ENCODE results near the gene GDPD4. TPM values are rescaled to one million over a fixed set of nuclear protein-coding genes. Genes with fewer than 3 reads are reported as not detected.

GDPD4 gene
- total RNA-seq, 4 donors from 2014 or later = not detected

DNA sequence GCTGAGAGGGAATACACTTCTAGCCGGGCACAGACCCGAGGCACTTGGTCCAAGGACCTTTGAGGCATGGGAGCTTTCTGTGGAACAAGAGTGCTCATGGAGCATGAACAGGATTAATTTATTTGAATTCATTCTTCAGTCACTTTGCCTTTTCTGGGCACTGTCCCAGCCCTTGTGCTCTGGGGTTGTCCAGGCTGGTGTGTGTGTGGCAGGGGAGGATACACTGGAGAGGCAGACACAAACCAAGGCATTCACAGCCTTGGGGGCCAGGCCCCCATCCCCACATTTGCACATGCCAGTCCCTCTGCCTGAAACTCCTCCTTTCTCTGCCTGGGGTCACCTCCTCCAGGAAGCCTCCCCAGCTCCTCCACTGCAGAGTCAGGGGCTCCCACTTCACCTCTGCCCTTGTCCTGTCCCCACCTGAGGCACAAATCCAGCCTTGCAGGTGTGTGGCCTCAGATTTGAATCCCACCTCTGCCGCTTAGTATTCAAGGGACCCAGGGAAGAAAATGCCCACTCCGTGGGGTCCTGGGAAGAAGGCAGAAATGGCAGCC lies 118.0 kb downstream of the GDPD4 start:
- H3K4me1 ChIP-seq = no peaks in the 10 kb centered on the region
- H3K36me3 ChIP-seq = no peaks in the 10 kb centered on the region
- no peak overlapping the region for H3K27ac ChIP-seq (replicated peaks in 1 of 4)
- H3K4me3 ChIP-seq = no peak overlapping the region
- intact Hi-C loops (cut with DNase I) = no loop called here
- H3K9me3 ChIP-seq = no peaks in the 10 kb centered on the region
- no peaks in the 10 kb centered on the region for H3K27me3 ChIP-seq
- DNase-seq (ENCODE audit: extremely low spot score) = no peak
- TF ChIP-seq, protein P1, sequence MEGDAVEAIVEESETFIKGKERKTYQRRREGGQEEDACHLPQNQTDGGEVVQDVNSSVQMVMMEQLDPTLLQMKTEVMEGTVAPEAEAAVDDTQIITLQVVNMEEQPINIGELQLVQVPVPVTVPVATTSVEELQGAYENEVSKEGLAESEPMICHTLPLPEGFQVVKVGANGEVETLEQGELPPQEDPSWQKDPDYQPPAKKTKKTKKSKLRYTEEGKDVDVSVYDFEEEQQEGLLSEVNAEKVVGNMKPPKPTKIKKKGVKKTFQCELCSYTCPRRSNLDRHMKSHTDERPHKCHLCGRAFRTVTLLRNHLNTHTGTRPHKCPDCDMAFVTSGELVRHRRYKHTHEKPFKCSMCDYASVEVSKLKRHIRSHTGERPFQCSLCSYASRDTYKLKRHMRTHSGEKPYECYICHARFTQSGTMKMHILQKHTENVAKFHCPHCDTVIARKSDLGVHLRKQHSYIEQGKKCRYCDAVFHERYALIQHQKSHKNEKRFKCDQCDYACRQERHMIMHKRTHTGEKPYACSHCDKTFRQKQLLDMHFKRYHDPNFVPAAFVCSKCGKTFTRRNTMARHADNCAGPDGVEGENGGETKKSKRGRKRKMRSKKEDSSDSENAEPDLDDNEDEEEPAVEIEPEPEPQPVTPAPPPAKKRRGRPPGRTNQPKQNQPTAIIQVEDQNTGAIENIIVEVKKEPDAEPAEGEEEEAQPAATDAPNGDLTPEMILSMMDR (IDR thresholded peaks at IDR 0.05) = no peak
- TF ChIP-seq EP300 (IDR thresholded peaks at IDR 0.05) (no peak), POLR2AphosphoS5 (IDR thresholded peaks at IDR 0.05) (no peak), POLR2A (IDR thresholded peaks at IDR 0.05; ENCODE audit: low read depth) (no peak)
- 74% methylated on average over 4 of the region's 4 CpGs for WGBS

DNA sequence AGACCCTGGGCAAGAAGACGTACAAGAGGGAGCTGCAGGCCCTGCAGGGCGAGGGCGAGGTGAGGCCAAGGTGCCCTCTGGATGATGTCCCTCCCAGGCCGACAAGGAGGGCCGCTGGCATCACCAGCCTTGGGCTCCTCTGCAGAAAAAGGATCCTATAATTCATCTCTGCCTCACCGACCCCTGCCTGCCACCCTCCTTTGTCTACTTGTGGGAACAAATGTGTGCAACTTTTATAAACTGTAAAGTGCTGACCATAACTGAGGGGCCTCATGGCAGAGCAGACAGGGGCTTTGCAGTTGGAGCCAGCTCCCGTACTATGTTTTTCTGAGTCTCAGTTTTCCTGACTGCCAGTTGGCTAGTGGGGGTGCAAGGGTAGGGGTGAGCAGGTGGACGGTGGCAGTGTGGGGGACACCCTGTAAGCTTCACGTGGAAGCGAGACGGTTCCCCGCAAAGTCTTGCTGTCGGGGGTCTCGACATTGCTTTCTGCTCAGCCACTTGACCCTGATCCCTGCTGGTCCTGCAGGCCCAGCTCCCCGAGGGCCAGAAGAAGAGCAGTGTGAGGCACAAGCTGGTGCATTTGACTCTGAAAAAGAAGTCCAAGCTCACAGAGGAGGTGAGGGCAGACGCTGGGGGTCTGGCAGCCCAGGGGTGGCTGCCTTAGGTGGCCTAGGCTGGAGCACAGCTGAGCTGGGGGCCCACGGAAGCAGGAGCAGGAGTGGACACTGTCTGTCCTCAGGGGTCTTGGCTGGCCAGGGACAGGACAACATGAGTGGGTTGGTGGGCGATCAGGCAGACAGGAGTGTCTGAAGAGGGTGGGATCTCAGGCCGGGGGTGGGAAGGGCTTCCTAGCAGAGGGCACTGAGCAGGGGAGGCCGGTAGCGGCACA lies 118.7 kb downstream of the GDPD4 start:
- no peaks in the 10 kb centered on the region for H3K4me1 ChIP-seq
- no peak for TF ChIP-seq POLR2AphosphoS5 (IDR thresholded peaks at IDR 0.05)
- no peak for TF ChIP-seq POLR2A (IDR thresholded peaks at IDR 0.05; ENCODE audit: low read depth)
- TF ChIP-seq, protein P1 (IDR thresholded peaks at IDR 0.05) = no peak
- no peak for TF ChIP-seq EP300 (IDR thresholded peaks at IDR 0.05)
- WGBS = 92% methylated on average over 19 of the region's 21 CpGs
- no peak overlapping the region for H3K27ac ChIP-seq (replicated peaks in 1 of 4)
- intact Hi-C loops (cut with DNase I) = no loop called here
- H3K36me3 ChIP-seq = no peaks in the 10 kb centered on the region
- H3K9me3 ChIP-seq = no peaks in the 10 kb centered on the region
- DNase-seq (ENCODE audit: extremely low spot score) = no peak
- H3K27me3 ChIP-seq = no peaks in the 10 kb centered on the region
- H3K4me3 ChIP-seq = no peak overlapping the region

DNA sequence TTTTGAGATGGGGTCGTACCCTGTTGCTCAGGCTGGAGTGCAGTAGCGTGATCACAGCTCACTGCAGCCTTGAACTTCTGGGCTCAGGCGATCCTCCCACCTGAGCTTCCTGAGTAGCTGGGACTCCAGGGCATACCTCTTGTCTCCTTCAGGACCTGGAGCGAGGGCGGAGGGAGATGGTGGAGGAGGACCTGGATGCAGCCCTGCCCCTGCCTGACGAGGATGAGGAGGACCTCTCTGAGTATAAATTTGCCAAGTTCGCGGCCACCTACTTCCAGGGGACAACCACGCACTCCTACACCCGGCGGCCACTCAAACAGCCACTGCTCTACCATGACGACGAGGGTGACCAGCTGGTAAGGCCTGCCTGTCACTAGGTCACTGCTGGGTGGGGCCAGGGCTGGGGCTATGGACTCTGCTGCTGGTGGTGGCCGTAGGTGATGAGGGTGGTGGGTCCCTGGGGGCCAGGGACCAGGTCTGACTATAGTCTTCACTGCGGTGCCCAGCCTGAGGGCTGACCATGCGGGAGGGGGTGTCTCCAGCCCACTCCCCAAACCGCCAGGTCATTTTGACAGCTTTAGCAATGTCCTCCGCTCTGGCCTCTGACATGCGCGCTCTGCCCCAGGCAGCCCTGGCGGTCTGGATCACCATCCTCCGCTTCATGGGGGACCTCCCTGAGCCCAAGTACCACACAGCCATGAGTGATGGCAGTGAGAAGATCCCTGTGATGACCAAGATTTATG lies 119.5 kb downstream of the GDPD4 start:
- Histone ChIP-seq H3K4me3 (no peak overlapping the region), H3K27me3 (no peaks in the 10 kb centered on the region), H3K36me3 (no peaks in the 10 kb centered on the region), H3K27ac (replicated peaks in 1 of 4) (no peak overlapping the region), H3K9me3 (no peaks in the 10 kb centered on the region), H3K4me1 (no peaks in the 10 kb centered on the region)
- DNase-seq (ENCODE audit: extremely low spot score) = no peak
- TF ChIP-seq EP300 (IDR thresholded peaks at IDR 0.05) (no peak), POLR2A (IDR thresholded peaks at IDR 0.05; ENCODE audit: low read depth) (no peak), POLR2AphosphoS5 (IDR thresholded peaks at IDR 0.05) (no peak)
- TF ChIP-seq, protein P1 (IDR thresholded peaks at IDR 0.05) = no peak
- intact Hi-C loops (cut with DNase I) = no loop called here
- WGBS = 94% methylated on average over 9 of the region's 22 CpGs

DNA sequence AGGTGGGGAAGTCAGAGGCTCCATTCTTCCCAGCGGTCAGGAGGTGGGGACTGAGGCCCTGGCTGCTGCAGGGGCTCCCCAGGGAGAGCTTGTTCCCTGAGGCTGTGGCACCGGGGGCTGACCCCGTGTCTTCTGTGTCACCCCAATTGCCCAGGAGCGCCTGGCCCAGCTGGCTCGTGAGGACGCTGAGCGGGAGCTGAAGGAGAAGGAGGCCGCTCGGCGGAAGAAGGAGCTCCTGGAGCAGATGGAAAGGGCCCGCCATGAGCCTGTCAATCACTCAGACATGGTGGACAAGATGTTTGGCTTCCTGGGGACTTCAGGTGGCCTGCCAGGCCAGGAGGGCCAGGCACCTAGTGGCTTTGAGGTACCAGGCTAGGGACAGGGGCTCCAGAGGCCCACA lies 120.3 kb downstream of the GDPD4 start:
- DNase-seq (ENCODE audit: extremely low spot score) = no peak
- 94% methylated on average over 9 of the region's 11 CpGs for WGBS
- TF ChIP-seq EP300 (IDR thresholded peaks at IDR 0.05) (no peak), POLR2AphosphoS5 (IDR thresholded peaks at IDR 0.05) (no peak), POLR2A (IDR thresholded peaks at IDR 0.05; ENCODE audit: low read depth) (no peak)
- TF ChIP-seq, protein P1 (IDR thresholded peaks at IDR 0.05) = no peak
- no peaks in the 10 kb centered on the region for H3K4me1 ChIP-seq
- intact Hi-C loops (cut with DNase I) = no loop called here
- H3K4me3 ChIP-seq = no peak overlapping the region
- no peaks in the 10 kb centered on the region for H3K36me3 ChIP-seq
- H3K27ac ChIP-seq (replicated peaks in 1 of 4) = no peak overlapping the region
- H3K9me3 ChIP-seq = no peaks in the 10 kb centered on the region
- H3K27me3 ChIP-seq = no peaks in the 10 kb centered on the region

All from esophagus muscularis mucosa (tissue), 4 donors.